GM13977 (cell line): Measurements from ENCODE around the gene AHDC1.

Source experiments
- DNase-seq: peaks from one replicate; pipeline ENCODE4 v3.0.0; 2012; ENCODE audit warnings: low spot score
- CTCF ChIP-seq: IDR thresholded peaks from 2 replicates; pipeline ENCODE4 v1.5.1; 2012; ENCODE audit warnings: mild to moderate bottlenecking, control low read depth; ENCODE audit not compliant: insufficient read depth; ENCODE audit errors: extremely low read depth, missing control alignments
- in situ Hi-C: fragments of 300-500 bp; cut with MboI; formaldehyde crosslinking; loops from one replicate; pipeline ENCODE4 v1.12.0; 2022; ENCODE audit warnings: low sequenced_read_pairs, low pct_unique_long_range_greater_than_20kb, mixed read lengths, inconsistent platforms; ENCODE audit not compliant: unreplicated experiment

The AHDC1 gene

GRCh38 chr1:27527223-27527889, 76.6 kb downstream of the AHDC1 start:
- peak; percentile 84 for DNase-seq
- TF ChIP-seq CTCF: no peak
- in situ Hi-C loops: no loop called here

- no peak for TF ChIP-seq CTCF
- in situ Hi-C loops: no loop called here
- peak; percentile 73 for DNase-seq
These were observed 77.2 kb downstream of the AHDC1 start for GRCh38 chr1:27526569-27527222.

DNA sequence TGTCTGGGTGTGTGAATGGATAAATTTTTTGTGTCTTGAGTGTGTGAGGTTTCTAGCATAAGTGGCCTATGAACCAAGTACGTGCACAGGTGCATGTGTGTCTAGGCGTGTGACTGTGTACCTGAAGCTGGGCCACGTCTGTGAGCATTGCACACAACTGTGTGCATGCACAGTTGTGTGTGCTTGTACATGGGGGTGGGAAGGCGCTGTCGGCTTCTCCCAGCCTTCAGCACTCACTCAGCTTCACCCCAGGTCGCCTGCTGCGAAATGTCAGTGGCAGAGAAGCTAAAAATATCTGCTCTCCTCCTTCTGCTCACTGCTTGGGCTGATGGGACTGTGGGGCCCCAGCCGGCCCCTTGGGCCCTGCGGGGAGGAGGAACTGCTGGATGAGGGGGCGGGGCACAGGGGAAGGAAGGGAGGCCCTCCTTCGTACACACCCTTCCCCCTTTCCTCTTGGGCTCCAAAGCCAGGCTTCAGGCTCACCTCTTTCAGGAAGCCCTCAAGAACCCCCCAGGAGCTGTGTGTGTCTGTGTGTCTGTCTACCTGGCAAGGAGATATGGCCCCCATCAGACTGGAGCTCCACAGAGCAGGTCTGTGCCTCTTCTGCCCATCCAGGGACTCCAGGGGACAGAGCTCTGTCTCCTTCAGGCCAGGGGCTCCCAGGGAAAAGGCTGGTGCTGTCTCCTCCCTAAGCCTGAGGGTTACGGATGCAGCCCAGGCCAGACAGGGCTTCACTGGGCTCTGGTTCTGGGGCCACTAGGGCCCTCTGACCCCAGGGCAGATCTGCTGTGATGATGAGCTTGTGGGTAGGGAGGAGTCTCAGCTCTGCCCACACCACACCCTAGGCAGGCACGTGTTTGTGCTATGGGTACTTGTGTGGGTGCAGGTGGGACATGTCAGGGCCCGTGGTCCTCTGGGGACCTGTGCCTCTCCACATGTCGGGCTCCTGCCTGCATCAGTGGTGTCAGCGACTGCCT, 78.4 kb downstream of the AHDC1 start:
- peak; percentile 85 for DNase-seq
- in situ Hi-C loops: no loop called here
- TF ChIP-seq CTCF: no peak

DNA sequence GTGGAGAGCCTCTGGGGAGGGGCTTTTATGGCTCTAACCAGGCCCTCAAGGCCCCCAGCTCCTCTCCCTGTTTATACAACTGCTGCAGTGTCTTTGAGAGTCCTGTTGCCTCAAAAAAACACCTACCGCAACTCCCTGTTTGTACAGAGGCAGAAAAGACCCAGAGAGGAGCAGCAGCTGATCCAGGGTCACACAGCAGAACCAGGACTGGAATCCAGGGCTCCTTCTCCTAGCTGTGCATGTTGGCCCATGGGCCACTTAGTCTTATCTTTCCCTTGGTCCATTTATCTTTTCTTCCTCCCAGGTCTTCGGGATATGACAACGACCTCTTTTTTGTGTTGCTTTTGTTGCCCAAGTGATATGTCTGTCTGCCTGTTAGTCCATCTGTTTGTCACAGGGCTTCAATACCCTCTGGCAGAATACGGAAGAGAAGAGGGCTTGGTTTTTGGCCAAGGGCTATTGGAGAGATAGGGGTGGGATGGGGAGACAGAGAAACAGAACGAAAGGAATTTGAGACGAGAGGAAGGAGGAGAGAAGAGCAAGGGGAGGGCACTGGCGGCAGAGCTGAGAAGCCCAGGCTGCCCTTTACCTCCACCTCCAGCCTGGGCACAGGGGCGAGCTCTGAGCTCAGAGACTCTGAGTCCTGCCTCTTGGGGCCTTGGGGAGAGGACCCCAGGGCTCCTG, 80.5 kb downstream of the AHDC1 start:
- in situ Hi-C loops: no loop called here
- no peak for TF ChIP-seq CTCF
- no peak for DNase-seq

DNA sequence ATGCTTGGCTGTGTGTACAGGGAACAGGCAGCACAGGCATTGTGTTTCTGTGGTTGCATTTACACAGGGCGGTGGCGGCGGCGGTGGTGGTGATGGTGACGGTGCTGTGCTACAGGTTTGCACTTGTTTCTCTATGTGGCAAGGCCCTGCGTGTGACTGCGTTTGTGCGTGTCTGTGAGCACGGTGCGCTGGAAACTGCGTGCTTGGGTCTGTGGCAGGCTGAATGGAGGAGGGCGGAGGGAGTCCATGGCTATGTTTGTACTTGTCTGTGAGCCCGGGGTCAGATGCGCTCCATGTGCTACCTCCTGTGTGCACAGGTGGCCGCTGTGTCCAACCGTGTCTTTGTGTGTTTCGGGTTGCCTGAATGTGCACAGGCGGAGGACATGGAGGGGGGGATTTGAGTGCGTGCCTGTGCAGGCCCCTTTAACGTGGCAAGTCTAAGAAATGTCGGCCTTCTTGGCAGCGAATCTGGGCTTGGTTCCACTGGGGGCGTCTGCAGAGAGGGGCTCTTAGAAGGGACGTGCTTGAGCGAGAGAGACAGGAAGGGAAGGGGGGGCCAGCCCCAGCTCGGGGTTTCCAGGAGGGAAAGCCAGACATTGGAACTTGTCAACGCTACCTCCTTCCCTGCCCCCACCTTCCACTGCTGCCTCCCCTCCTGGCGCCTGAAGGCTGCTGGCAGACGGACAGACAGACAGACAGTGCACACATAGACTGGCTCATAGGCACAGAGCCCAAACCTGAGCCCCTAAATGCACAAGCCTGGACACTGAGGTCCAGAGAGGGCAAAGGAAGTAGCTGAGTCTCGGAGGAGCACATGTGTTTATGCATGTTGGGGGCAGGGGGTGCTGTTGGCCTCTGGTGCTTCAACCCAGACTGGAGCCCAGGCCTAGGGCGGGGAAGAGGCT, 81.3 kb downstream of the AHDC1 start:
- DNase-seq: no peak
- in situ Hi-C loops: no loop called here
- TF ChIP-seq CTCF: no peak
